Motor neuron (in vitro differentiated cells): ENCODE data around the gene IFNA16. TPM values are rescaled to one million over a fixed set of nuclear protein-coding genes. Genes with fewer than 3 reads are reported as not detected.
"Not testable (repeated sequence)": the region's sequence is repeated elsewhere in the genome, so short reads cannot be mapped to it uniquely, and the experiment has no call there.

Experiments
- ATAC-seq, 8 experiments: fragments of 200-7000 bp; cut with Tn5 transposase; replicated peaks in 6 of 8; 2 replicates each; pipeline ENCODE4 v1.8.0; 2021; ENCODE audit warnings: mild to moderate bottlenecking in 8 of 8, moderate library complexity in 8 of 8
- H3K27ac ChIP-seq, 2 donors: fragments of 250-450 bp; sonication (Bioruptor Pico); 2 replicates each; pipeline ENCODE4 v1.9.0; 2021; ENCODE audit warnings: antibody characterized with exemption in 2 of 2, mild to moderate bottlenecking in 2 of 2, moderate library complexity in 1 of 2
- H3K4me1 ChIP-seq, 2 donors: fragments of 250-450 bp; sonication (Bioruptor Pico); replicated peaks in 1 of 2; 2 replicates each; pipeline ENCODE4 v1.6.1; 2021; ENCODE audit warnings: antibody characterized with exemption in 2 of 2, mild to moderate bottlenecking in 2 of 2, moderate library complexity in 1 of 2
- H3K4me3 ChIP-seq, 5 donors: fragments of 250-450 bp; sonication (Bioruptor Pico); 2 replicates each; pipeline ENCODE4 v1.9.0; 2021; ENCODE audit warnings: antibody characterized with exemption in 5 of 5, mild to moderate bottlenecking in 5 of 5, moderate library complexity in 4 of 5
- WGBS, 10 experiments: fragments of 450-650 bp; shearing (Covaris generic); methylation state at CpG; one replicate each; pipeline ENCODE4 v1.0.0; 2022; 5-methylcytosine and 5-hydroxymethylcytosine counted together
- in situ Hi-C, 9 experiments: fragments of 400-800 bp; cut with MboI; loops; one replicate each; pipeline ENCODE4 v1.15.0; 2021; ENCODE audit warnings: low sequenced_read_pairs in 9 of 9, low pct_unique_long_range_greater_than_20kb in 2 of 9; ENCODE audit not compliant: unreplicated experiment in 9 of 9
- total RNA-seq, 8 experiments: library from RNA; unstranded; fragments of 300-600 nt; gene quantifications; 2 replicates each; pipeline versions ENCODE4 v1.2.3 to v1.2.4, GENCODE V29; 2022

The IFNA16 gene
- under 1 TPM in 2 of 8 experiments, not detected in 6; 0.21 to 0.36 TPM for total RNA-seq

- H3K4me3 ChIP-seq, H3K4me1 ChIP-seq, ATAC-seq, in situ Hi-C loops, H3K27ac ChIP-seq: not testable (repeated sequence)
- WGBS, 10 experiments = 60 to 80% (median 60%) methylated on average over 1 of the region's 1 CpG; no CpG with 5 or more reads in 7 of the 10 experiments
Observed at GRCh38 chr9:21217211-21217610, at the start of gene IFNA16. Gene IFNA16 (minus strand): TSS chr9:21217311. CDS start chr9:21217305, 6 bp downstream.

GRCh38 chr9:21265421-21266189, 48.5 kb upstream of the IFNA16 start:
- in situ Hi-C loops = no loop called here
- H3K4me3 ChIP-seq = no peak overlapping the region
- no peaks in the 10 kb centered on the region for H3K4me1 ChIP-seq
- H3K27ac ChIP-seq = no peak overlapping the region
- ATAC-seq = no peak
- WGBS, 10 experiments = 0 to 83% (median 0%) methylated on average over 1 of the region's 1 CpG; no CpG with 5 or more reads in 5 of the 10 experiments

DNA sequence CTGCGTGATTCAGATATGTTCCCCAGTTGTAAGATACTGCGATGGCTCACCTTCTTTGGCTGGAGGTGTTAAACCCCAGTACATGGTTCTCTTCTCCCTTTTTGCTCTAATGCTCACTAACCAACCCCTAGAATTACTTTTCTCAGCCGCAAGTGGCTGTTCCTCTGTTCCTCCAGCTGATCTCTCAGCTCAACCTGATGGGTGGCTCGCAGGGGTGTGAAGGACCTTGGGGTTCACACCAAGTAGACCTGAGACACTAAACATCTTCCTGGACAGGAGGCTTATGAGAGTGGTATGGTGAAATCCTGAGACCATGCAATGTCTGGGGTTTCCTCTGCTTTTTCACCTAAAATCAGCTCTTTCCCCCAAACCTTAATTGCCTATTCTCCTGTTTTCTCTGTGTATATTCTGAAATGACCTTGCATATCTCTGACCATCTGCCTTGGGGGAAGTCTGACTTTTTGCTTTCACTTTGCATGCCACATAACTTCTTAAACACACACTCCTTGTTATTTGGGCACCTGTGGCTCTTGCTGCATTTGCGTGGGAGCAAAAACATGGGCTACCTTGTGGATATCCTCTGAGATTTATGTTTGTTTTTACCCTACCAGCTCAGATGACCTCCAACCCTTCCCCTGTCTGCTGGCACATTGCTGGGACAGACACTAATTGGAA, 38.6 kb upstream of the IFNA16 start:
- in situ Hi-C loops = loop anchor here in 1 of 9 experiments (10.0 kb wide), 1 partner anchor 59 kb away; no protein-coding TSS in a partner anchor
- Histone ChIP-seq H3K4me3 (no peak overlapping the region), H3K27ac (no peak overlapping the region), H3K4me1 (no peaks in the 10 kb centered on the region)
- peak in 2 of 8 experiments; percentile 19 to 34 for ATAC-seq
- WGBS, 10 experiments = 37 to 97% (median 86%) methylated on average over 2 to 5 of the region's 5 CpGs; no CpG with 5 or more reads in 3 of the 10 experiments

DNA sequence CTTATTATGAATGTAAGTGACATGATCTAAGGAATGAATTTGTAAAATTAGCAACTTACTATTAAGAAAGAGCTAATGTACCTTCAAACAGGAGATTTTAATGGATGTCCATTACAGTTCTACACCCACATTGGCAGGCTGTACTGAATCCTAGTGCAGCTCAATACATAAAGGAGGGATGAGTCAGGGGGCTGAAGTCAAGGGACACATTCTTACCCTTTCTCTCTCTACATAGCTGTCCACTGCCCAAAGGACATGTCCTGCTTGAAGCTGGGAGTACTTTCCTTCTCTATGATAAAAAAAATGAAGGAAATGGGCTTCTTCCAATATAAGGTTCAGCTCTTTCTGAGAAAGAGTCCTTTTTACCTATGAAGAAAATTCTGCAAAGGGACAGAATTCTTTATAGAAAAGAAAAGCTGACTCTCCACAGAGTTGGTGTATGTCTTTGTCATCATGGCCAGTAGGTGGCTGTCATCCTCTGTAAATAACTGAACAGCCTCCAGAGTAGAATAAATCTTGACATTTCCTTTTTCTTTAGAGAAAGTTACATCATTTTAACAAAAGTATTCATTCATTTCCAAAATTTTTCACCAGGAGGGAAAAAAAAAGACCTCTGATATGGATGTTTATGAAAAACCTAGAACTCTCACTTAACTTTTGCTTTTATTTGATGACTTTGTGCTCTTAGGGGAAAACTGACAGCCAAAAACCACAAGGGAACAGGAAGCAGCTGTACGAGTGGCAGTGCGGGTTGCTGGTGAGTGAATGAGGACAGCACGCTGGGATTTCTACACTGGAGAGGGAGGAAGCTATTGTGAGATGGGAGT, 35.8 kb upstream of the IFNA16 start:
- H3K4me3 ChIP-seq = no peak overlapping the region

DNA sequence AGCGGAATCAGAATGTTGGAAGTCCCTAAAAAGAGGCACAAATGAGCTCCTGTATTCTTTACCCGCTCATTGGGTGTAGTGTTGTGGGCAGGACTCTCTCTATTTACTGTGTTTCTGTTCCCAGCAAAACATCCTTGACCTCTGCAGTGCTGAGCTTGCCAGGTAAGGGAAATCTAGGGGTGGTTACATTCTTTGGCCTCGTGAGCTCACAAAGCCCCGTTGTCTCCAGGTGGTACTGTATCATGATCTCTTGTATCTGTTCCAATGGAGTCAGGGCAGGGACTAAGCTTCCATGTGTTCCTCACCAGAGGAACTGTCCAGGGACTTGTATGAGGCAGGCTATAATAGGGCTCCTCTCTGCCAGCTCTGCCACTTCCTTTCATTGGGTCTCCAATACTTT, 34.5 kb upstream of the IFNA16 start:
- 7 to 100% (median 50%) methylated on average over 1 to 3 of the region's 4 CpGs; no CpG with 5 or more reads in 1 of the 10 experiments for WGBS, 10 experiments
- H3K4me3 ChIP-seq = no peak overlapping the region
- in situ Hi-C loops = loop anchor here in 1 of 9 experiments (10.0 kb wide), 1 partner anchor 63 kb away; no protein-coding TSS in a partner anchor
- no peaks in the 10 kb centered on the region for H3K4me1 ChIP-seq
- ATAC-seq = no peak
- no peak overlapping the region for H3K27ac ChIP-seq

More for the DNA sequence above, 35.8 kb upstream of the IFNA16 start:
- H3K4me1 ChIP-seq = no peaks in the 10 kb centered on the region
- 0 to 29% (median 8%) methylated on average over 1 to 3 of the region's 3 CpGs; no CpG with 5 or more reads in 2 of the 10 experiments for WGBS, 10 experiments
- peak; percentile 60 to 93 (median 84) for ATAC-seq
- H3K27ac ChIP-seq = no peak overlapping the region
- in situ Hi-C loops = loop anchor here in 1 of 9 experiments (10.0 kb wide), 1 partner anchor 62 kb away; no protein-coding TSS in a partner anchor

DNA sequence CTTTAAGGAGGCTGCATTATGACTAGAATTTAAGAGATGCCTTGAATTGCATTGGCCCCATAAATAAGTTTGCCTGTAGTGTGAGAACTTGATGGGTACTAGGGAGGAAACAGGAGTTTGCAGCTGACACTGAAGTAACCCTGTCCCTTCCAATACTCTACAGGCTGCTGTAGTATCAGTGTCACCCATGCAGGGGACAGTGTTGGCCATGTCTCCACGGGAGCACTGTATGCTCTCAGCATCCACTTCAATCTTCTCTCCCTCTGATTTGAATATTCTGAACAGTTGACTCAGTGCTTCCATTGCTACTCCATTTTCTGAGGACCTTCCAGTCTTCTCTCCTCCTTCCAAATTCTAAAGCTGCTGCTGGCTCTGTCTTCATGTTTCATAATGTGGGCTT, 34.1 kb upstream of the IFNA16 start:
- H3K4me3 ChIP-seq = no peak overlapping the region
- WGBS, 10 experiments = 0 to 38% (median 0%) methylated on average over 1 of the region's 1 CpG; no CpG with 5 or more reads in 5 of the 10 experiments
- ATAC-seq = peak in 2 of 8 experiments; percentile 50 to 74
- in situ Hi-C loops = loop anchor here in 1 of 9 experiments (10.0 kb wide), 1 partner anchor 64 kb away; no protein-coding TSS in a partner anchor
- no peak overlapping the region for H3K27ac ChIP-seq
- no peaks in the 10 kb centered on the region for H3K4me1 ChIP-seq

DNA sequence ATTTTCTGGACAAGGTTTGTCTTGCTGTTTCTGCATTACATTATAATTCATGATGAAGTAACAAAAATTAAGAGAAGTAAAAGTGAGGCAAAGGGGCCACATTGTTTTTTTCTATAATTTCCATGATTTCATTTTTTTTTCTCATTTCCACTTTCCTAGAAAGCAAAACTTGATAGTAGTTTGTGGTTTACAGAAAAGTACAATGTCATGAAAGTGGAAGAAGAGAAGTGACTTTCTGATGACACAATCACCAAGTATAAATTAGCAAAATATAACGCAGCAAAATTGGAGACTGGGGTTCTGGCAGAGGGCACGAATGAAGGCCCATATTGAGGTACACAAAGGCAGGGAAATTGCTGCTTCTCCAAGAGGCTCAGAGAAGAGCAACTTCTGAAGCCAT, 27.7 kb upstream of the IFNA16 start:
- no peak overlapping the region for H3K4me3 ChIP-seq
- H3K27ac ChIP-seq = no peak overlapping the region
- 0 to 100% (median 60%) methylated on average over 1 to 2 of the region's 2 CpGs; no CpG with 5 or more reads in 3 of the 10 experiments for WGBS, 10 experiments
- in situ Hi-C loops = no loop called here
- H3K4me1 ChIP-seq = no peaks in the 10 kb centered on the region
- no peak for ATAC-seq

DNA sequence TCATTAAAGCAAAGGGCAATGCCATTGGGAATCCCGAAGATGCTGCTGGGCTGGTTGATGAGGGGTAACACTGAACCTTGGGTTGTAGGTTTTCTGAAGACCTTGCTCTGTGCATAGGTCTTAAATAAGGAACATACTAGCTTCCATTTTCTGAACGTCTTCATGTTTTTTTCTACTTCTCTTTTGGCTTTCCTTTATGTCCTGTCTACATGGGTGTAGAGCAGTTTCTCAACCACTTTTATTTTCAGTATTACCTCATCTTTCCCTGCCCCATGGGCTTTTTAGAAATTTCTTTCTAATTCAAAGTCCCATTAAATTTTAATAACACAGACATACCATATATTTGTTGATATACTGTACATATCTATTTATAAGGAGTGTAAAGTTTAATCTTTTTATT, 22.8 kb upstream of the IFNA16 start, which contains the start of gene IFNA14:
Gene IFNA14, minus strand, starts transcription at position 95 of the 400 bp plus-strand sequence. Its CDS starts 70 bp downstream, at position 25.
- Histone ChIP-seq H3K4me3 (no peak within 1 kb of the TSS), H3K27ac (no peak within 1 kb of the TSS), H3K4me1 (no peaks in the 10 kb centered on the region)
- in situ Hi-C loops = no loop called here
- no peak for ATAC-seq
- 27 to 80% (median 67%) methylated on average over 1 to 2 of the region's 2 CpGs; no CpG with 5 or more reads in 1 of the 10 experiments for WGBS, 10 experiments

DNA sequence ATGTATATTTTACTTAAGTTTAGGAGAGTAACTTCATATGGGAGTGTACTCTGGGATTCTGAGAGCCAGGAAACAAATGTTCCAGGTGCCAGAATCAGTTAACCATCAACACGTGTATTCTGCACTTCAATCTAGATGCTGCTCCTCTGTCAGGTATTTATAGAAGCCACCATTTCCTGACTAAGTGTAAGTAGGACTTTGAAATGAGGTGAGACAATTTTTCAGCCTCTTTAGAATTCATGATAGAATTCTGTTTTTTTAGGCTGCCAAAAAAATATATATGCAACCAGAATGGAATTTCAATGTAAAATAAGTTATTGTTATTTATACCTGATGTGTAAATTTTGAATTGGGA, 19.2 kb upstream of the IFNA16 start:
- WGBS, 10 experiments = 0 to 67% (median 49%) methylated on average over 1 of the region's 1 CpG; no CpG with 5 or more reads in 4 of the 10 experiments
- H3K4me3 ChIP-seq, in situ Hi-C loops, H3K4me1 ChIP-seq, ATAC-seq, H3K27ac ChIP-seq: not testable (repeated sequence)

DNA sequence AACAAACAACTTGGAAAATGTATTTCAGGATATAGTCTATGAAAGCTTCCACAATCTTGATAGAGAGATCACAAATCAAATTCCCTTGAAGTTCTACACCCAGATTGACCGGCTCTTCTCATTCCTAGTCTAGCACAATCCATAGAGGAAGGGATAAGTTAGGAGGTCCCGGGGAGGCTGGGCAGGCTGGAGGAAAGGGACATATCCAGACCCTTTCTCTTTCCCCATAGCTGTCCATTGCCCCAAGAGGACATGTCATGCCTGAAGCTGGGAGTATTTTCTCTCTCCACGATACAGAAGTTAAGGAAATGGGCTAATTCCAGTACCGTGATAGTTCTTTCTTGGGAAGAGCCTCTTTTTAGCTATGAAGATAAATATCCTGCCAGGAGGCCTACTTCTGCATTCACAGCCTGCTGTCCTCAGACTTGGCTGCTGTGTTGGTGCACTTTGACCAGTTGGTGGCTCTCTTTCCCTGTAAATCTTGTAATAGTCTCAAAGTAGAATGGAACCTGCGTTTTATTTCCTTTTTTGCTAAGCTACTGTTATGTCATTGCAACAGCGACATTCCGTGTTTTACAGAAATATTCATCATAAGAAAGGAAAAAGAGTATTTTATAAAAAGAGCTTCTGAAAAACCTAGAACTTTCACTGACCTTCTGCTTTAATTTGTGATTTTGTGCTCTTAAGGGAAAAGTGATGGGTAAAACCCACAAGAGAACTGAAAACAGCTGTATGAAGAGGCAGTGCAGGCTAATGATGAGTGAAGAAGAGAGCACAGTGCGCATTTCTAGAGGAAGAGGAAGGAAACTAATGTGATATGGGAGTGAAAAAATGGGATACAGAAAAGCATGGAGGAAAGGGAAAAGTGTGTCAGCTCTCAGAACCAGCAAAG, 18.6 kb upstream of the IFNA16 start:
- H3K4me1 ChIP-seq, in situ Hi-C loops, H3K27ac ChIP-seq, H3K4me3 ChIP-seq: not testable (repeated sequence)
- 2 to 72% (median 40%) methylated on average over 2 to 8 of the region's 8 CpGs for WGBS, 10 experiments
- ATAC-seq = peak in 4 of 8 experiments; percentile 58 to 93 (median 84)

DNA sequence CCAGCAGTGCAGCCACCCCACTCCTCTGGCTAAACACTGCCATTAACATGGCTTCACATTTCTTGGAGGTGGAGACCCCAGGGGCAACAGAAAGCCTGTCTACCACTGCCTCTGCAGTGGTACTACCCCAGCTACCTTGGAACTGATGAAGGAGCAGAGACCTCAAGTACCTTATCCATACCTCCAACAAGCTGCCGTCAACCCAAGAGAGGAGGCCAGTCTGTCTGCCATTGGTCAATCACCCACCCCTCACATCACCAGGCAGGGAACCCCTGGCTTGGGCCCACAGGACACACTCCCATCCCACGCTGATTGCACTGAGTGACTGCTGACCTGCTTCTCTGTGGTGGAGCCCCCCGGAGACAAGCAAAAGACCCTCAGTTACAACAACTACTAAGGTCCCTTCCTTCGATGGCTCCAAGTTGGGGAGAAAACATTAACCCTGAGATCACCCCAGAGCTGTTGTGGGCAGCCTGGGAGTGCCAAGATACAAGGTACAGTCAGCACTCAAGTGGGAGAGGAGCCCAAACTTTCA, 17.1 kb upstream of the IFNA16 start:
- in situ Hi-C loops = no loop called here
- 0 to 80% (median 80%) methylated on average over 1 to 2 of the region's 4 CpGs; no CpG with 5 or more reads in 7 of the 10 experiments for WGBS, 10 experiments
- no peak for ATAC-seq
- Histone ChIP-seq H3K4me3 (no peak overlapping the region), H3K27ac (no peak overlapping the region), H3K4me1 (no peaks in the 10 kb centered on the region)
